SU-DHL-6 (cell line): ENCODE measurements around the gene HS3ST4.

ENCODE experiments used
- H2AFZ ChIP-seq: fragments of 200-600 bp; sonication (generic); 2 replicates; pipeline ENCODE4 v1.6.1; 2014; ENCODE audit warnings: low read depth, mild to moderate bottlenecking, moderate library complexity, mixed read lengths, antibody characterized with exemption, low read length; ENCODE audit not compliant: severe bottlenecking
- H3F3A ChIP-seq: fragments of 200-600 bp; shearing (Covaris generic); 2 replicates; pipeline ENCODE4 v1.6.0; 2016; ENCODE audit warnings: antibody characterized with exemption, mild to moderate bottlenecking; ENCODE audit not compliant: insufficient read depth
- H3K27ac ChIP-seq: fragments of 200-600 bp; sonication (generic); 2 replicates; pipeline ENCODE4 v1.5.1; 2016; ENCODE audit warnings: low read depth, mild to moderate bottlenecking, low read length, moderate library complexity, mixed read lengths
- H3K27me3 ChIP-seq: fragments of 200-600 bp; sonication (generic), shearing (Covaris generic); 2 replicates; pipeline ENCODE4 v1.6.0; 2014; ENCODE audit warnings: mild to moderate bottlenecking, low read length
- H3K36me3 ChIP-seq: fragments of 200-600 bp; sonication (generic); 2 replicates; pipeline ENCODE4 v1.6.1; 2014; ENCODE audit warnings: mild to moderate bottlenecking, low read length, mixed read lengths
- H3K4me2 ChIP-seq: fragments of 300-600, 200-600 bp; shearing (Covaris generic), sonication (generic); 2 replicates; pipeline ENCODE4 v1.6.0; 2014; ENCODE audit warnings: low read length, low read depth, mild to moderate bottlenecking; ENCODE audit not compliant: poor library complexity, severe bottlenecking
- H3K4me3 ChIP-seq: fragments of 200-600 bp; sonication (generic); 2 replicates; pipeline ENCODE4 v1.5.1; 2014; ENCODE audit warnings: antibody characterized with exemption, low read length, mild to moderate bottlenecking, mixed read lengths; ENCODE audit not compliant: insufficient read depth, poor library complexity, severe bottlenecking
- H3K79me2 ChIP-seq: fragments of 200-600 bp; sonication (generic); 2 replicates; pipeline ENCODE4 v1.6.1; 2014; ENCODE audit warnings: mild to moderate bottlenecking, low read length, moderate library complexity; ENCODE audit not compliant: insufficient read depth
- H3K9ac ChIP-seq: fragments of 200-600 bp; sonication (generic); 2 replicates; pipeline ENCODE4 v1.7.0; 2014; ENCODE audit warnings: mild to moderate bottlenecking, low read length
- H3K9me2 ChIP-seq: fragments of 200-600 bp; sonication (generic); replicated peaks from 2 replicates; pipeline ENCODE4 v1.6.1; 2014; ENCODE audit warnings: low read length; ENCODE audit not compliant: insufficient read depth
- H3K9me3 ChIP-seq: fragments of 200-600 bp; sonication (generic); 2 replicates; pipeline ENCODE4 v1.6.1; 2014; ENCODE audit warnings: low read length, mixed read lengths; ENCODE audit not compliant: insufficient read depth
- H4K20me1 ChIP-seq: fragments of 200-600 bp; sonication (generic); 2 replicates; pipeline ENCODE4 v1.6.1; 2014; ENCODE audit warnings: low read depth, mild to moderate bottlenecking, antibody characterized with exemption, low read length, moderate library complexity, mixed read lengths
- EZH2phosphoT487 ChIP-seq: fragments of 200-600 bp; sonication (generic), shearing (Covaris generic); conservative IDR thresholded peaks from 2 replicates; pipeline ENCODE4 v1.6.1; 2018; ENCODE audit warnings: mild to moderate bottlenecking, antibody characterized with exemption, low read length, moderate library complexity, mixed read lengths
- TF ChIP-seq, protein P1 (sequence below): fragments of 200-600 bp; sonication (generic); IDR thresholded peaks from one replicate; pipeline ENCODE4 v1.5.1; 2017; ENCODE audit warnings: antibody characterized with exemption, mild to moderate bottlenecking, low read length, moderate library complexity; ENCODE audit not compliant: insufficient read depth, poor library complexity, severe bottlenecking

The HS3ST4 gene

DNA sequence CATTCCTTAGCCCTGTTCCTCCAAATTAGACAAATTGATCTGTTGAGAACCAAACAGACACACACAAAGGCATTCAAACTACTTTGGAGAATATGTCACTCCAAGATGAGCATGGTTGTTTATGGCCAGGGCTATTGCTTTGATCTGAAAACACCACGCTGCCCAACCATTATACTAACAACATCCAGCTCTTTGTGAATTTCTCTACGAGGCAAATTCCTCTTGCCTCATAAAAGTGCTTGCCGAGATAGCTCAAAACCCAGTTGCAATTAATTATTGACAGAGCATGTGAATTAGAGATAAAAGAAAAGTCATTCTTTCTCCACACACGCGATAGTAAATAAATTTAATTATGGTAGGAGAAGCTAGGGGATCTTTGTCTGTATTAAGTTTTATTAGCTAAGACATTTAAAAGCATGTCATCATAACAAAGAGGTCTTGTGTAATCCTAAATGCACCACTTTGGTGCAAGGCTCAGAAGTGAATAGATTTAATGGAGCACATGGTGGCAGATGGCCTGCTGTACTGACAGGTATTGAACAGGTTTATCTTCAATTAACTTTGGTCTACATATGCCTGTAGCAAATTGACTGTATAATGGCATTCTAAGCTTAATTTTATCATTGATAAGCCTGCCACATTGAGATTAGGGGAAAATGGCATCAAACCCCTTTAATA, 441.8 kb downstream of the HS3ST4 start:
- Histone ChIP-seq H3K27me3 (no peaks in the 10 kb centered on the region), H3K9me3 (no peaks in the 10 kb centered on the region), H3K9me2 (no peaks in the 10 kb centered on the region), H3F3A (no peaks in the 10 kb centered on the region), H3K4me3 (no peak overlapping the region), H2AFZ (no peak overlapping the region), H4K20me1 (no peaks in the 10 kb centered on the region), H3K9ac (no peak overlapping the region), H3K79me2 (no peaks in the 10 kb centered on the region), H3K36me3 (no peaks in the 10 kb centered on the region), H3K4me2 (no peak overlapping the region), H3K27ac (no peak overlapping the region)
- TF ChIP-seq, protein P1, sequence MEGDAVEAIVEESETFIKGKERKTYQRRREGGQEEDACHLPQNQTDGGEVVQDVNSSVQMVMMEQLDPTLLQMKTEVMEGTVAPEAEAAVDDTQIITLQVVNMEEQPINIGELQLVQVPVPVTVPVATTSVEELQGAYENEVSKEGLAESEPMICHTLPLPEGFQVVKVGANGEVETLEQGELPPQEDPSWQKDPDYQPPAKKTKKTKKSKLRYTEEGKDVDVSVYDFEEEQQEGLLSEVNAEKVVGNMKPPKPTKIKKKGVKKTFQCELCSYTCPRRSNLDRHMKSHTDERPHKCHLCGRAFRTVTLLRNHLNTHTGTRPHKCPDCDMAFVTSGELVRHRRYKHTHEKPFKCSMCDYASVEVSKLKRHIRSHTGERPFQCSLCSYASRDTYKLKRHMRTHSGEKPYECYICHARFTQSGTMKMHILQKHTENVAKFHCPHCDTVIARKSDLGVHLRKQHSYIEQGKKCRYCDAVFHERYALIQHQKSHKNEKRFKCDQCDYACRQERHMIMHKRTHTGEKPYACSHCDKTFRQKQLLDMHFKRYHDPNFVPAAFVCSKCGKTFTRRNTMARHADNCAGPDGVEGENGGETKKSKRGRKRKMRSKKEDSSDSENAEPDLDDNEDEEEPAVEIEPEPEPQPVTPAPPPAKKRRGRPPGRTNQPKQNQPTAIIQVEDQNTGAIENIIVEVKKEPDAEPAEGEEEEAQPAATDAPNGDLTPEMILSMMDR, result no peak
- TF ChIP-seq EZH2phosphoT487, result no peak

DNA sequence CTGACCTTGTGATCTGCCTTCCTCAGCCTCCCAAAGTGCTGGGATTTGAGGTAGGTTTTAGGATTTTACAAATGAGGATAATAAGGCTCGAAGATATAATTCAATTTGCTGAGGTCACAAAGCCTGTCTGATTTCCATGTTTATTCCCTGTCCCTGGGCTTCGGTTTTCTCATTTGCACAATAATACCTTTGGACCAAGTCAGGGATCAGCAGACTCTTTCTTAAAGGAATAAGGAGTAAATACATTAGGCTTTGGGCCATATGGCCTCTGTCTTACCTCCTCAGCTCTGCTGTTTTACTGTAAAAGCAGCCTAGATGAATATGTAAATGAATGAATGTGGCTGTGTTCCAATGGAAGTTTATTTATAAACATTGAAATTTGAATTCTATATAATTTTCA, 442.8 kb downstream of the HS3ST4 start:
- no peak for TF ChIP-seq EZH2phosphoT487
- TF ChIP-seq, protein P1, result no peak
- no peak overlapping the region for H3K4me3 ChIP-seq
- no peaks in the 10 kb centered on the region for H3F3A ChIP-seq
- no peaks in the 10 kb centered on the region for H3K9me2 ChIP-seq
- H3K27me3 ChIP-seq, result no peaks in the 10 kb centered on the region
- H3K79me2 ChIP-seq, result no peaks in the 10 kb centered on the region
- no peaks in the 10 kb centered on the region for H3K9me3 ChIP-seq
- H3K9ac ChIP-seq, result no peak overlapping the region
- no peaks in the 10 kb centered on the region for H4K20me1 ChIP-seq
- no peaks in the 10 kb centered on the region for H3K36me3 ChIP-seq
- no peak overlapping the region for H3K27ac ChIP-seq
- H3K4me2 ChIP-seq, result no peak overlapping the region
- H2AFZ ChIP-seq, result no peak overlapping the region

DNA sequence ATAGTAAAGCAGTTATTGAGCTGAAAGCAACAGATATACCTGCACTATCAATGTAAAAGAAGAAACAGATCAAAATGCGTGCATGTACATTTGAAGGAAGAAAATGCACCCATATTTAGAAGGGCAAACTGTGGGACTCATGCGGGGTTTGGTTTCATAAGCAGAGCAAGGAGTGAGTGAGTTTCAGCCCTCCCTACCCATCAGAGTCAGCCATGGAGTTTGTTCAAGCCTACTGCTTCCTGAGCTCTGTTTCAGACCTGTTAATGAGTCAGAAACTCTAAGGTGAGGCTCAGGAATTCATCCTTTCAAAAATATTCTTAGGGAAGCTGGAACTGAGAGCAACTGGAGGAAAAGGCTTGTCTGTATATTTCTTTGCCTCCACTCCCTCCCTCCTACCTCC, 446.2 kb downstream of the HS3ST4 start:
- Histone ChIP-seq H3K4me2 (no peak overlapping the region), H3K9me3 (no peaks in the 10 kb centered on the region), H3K79me2 (no peaks in the 10 kb centered on the region), H4K20me1 (no peaks in the 10 kb centered on the region), H3F3A (no peaks in the 10 kb centered on the region), H3K27ac (no peak overlapping the region), H3K27me3 (no peaks in the 10 kb centered on the region), H3K36me3 (no peaks in the 10 kb centered on the region), H2AFZ (no peak overlapping the region), H3K9ac (no peak overlapping the region), H3K9me2 (no peaks in the 10 kb centered on the region), H3K4me3 (no peak overlapping the region)
- no peak for TF ChIP-seq EZH2phosphoT487
- TF ChIP-seq, protein P1, result no peak
